Ishikawa (cell line): ENCODE results near the gene GATB.

Experiments used
- CEBPB ChIP-seq: IDR thresholded peaks from 2 replicates; pipeline ENCODE4 v1.6.1; 2012
- CREB1 ChIP-seq: IDR thresholded peaks from 2 replicates; pipeline ENCODE4 v1.6.1; 2012; ENCODE audit warnings: low read depth
- EGR1 ChIP-seq: IDR thresholded peaks from 2 replicates; pipeline ENCODE4 v1.6.1; 2012
- EP300 ChIP-seq: IDR thresholded peaks from 2 replicates; pipeline ENCODE4 v1.6.1; 2012; ENCODE audit warnings: borderline replicate concordance
- FOXM1 ChIP-seq: IDR thresholded peaks from 2 replicates; pipeline ENCODE4 v1.6.1; 2012; ENCODE audit warnings: low read depth, borderline replicate concordance
- NFIC ChIP-seq: IDR thresholded peaks from 2 replicates; pipeline ENCODE4 v1.6.1; 2012
- RAD21 ChIP-seq: IDR thresholded peaks from 2 replicates; pipeline ENCODE4 v1.6.1; 2012; ENCODE audit warnings: low read depth
- TAF1 ChIP-seq: IDR thresholded peaks from 2 replicates; pipeline ENCODE4 v1.6.1; 2012; ENCODE audit warnings: low read depth, mild to moderate bottlenecking
- TCF12 ChIP-seq: IDR thresholded peaks from 2 replicates; pipeline ENCODE4 v1.6.1; 2012; ENCODE audit warnings: low read depth
- TEAD4 ChIP-seq: IDR thresholded peaks from 2 replicates; pipeline ENCODE4 v1.6.1; 2012
- YY1 ChIP-seq: IDR thresholded peaks from 2 replicates; pipeline ENCODE4 v1.6.1; 2012; ENCODE audit warnings: low read depth
- ZBTB7A ChIP-seq: IDR thresholded peaks from 2 replicates; pipeline ENCODE4 v1.6.1; 2012; ENCODE audit warnings: low read depth
- TF ChIP-seq, protein P1 (sequence below): IDR thresholded peaks from 2 replicates; pipeline ENCODE4 v1.6.1; 2012
- TF ChIP-seq, protein P2 (sequence below): IDR thresholded peaks from 2 replicates; pipeline ENCODE4 v1.6.1; 2012
- TF ChIP-seq, protein P3 (sequence below): IDR thresholded peaks from 2 replicates; pipeline ENCODE4 v1.6.1; 2012; ENCODE audit warnings: low read depth, mild to moderate bottlenecking

The GATB gene

DNA sequence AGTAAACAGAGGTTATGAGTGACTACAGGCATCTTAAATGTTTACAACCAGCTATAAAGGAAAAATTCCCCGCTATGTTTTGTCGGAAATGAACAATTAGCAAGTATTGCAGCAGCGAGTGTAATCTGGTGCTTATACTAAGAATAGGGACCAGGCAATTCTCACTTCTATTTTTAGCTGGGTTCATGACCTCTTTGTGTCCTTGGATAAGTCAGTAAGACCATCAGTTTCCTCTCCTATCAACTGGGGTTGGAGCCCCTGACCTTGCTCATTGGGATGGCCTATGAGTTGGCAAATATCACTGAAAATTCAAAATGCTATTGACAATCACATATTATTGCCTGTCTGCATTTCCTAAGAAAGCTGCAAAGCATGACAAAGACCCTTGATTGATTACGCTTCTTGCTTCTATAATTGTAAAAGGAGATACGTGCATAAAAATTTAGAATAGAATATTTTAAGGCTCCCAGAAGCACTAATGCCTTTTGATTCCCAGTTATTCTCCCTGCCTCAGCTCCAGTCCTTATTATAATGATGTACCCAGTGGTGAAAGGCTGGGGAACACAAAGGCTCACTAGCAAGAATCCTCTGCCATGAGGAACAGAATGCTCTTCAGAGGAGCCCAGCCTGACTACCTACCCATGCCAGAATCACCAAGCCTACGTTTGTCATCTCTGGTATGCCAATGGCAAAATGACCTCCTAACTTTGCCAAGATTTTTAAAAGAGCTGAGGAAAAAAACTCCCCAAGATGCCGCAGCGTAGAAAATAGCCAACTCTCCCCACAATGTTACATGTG, 21.9 kb downstream of the GATB start:
- TF ChIP-seq YY1 (no peak), CREB1 (no peak), TAF1 (no peak), CEBPB (no peak)
- TF ChIP-seq, protein P1, sequence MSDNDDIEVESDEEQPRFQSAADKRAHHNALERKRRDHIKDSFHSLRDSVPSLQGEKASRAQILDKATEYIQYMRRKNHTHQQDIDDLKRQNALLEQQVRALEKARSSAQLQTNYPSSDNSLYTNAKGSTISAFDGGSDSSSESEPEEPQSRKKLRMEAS, result no peak

DNA sequence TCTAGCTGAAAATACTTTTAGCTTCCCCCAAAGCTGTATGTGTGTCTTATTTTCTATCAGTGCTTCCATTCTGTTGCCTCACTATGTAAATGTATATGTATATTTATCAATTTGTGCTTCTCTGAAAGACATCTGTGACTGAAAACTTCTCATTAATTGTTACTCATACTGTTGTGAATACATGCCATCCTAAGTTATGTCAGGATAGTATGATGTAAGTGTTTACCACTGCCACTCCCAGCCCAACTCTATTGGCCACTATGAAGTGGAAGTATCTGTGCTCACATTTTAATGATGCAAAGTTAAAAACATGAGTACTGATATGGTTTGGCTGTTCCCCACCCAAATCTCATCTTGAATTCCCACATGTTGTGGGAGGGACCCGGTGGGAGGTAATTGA, 24.4 kb downstream of the GATB start:
- TF ChIP-seq NFIC (no peak), CEBPB (no peak), TEAD4 (no peak), ZBTB7A (no peak)

DNA sequence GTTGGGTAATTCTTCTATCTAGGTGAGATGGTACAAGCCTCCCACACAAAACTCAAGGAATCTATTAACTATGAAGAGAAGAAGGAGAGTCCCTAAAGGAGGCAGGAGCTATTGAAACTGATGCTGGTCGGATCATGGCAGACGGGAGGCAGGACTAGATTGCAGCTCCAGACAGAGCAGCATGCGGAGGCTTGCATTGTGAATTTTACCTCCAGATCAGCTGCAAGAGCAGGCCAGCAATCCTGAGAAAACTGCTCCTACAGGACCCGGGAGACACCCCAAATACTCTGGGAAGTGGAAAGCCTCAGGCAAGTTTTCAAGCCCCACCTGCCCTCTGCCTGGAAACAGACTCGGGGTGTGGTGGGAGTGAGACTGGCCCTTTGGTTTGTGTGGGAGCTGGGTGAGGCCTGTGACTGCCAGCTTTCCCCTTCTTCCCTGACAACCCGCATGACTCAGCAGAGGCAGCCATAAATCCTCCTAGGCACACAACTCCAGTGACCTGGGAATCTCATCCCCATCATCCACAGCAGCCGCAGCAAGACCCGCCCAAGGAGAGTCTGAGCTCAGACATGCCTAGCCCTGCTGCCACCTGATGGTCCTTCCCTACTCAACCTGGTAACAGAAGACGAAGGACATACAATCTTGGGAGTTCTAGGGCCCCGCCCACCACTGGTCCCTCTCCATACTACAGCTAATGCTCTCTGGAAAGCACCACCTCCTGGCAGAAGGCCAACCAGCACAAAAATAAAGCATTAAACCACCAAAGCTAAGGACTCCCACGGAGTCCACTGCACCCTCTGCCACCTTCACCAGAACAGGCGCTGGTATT, 30.9 kb downstream of the GATB start:
- TF ChIP-seq, protein P1, result no peak
- TF ChIP-seq CREB1 (no peak), FOXM1 (no peak), ZBTB7A (no peak), TAF1 (no peak), CEBPB (no peak), EGR1 (no peak), RAD21 (no peak), TEAD4 (no peak), YY1 (no peak), EP300 (no peak), NFIC (no peak), TCF12 (no peak)
- TF ChIP-seq, protein P2, sequence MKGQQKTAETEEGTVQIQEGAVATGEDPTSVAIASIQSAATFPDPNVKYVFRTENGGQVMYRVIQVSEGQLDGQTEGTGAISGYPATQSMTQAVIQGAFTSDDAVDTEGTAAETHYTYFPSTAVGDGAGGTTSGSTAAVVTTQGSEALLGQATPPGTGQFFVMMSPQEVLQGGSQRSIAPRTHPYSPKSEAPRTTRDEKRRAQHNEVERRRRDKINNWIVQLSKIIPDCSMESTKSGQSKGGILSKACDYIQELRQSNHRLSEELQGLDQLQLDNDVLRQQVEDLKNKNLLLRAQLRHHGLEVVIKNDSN, result no peak
- TF ChIP-seq, protein P3, sequence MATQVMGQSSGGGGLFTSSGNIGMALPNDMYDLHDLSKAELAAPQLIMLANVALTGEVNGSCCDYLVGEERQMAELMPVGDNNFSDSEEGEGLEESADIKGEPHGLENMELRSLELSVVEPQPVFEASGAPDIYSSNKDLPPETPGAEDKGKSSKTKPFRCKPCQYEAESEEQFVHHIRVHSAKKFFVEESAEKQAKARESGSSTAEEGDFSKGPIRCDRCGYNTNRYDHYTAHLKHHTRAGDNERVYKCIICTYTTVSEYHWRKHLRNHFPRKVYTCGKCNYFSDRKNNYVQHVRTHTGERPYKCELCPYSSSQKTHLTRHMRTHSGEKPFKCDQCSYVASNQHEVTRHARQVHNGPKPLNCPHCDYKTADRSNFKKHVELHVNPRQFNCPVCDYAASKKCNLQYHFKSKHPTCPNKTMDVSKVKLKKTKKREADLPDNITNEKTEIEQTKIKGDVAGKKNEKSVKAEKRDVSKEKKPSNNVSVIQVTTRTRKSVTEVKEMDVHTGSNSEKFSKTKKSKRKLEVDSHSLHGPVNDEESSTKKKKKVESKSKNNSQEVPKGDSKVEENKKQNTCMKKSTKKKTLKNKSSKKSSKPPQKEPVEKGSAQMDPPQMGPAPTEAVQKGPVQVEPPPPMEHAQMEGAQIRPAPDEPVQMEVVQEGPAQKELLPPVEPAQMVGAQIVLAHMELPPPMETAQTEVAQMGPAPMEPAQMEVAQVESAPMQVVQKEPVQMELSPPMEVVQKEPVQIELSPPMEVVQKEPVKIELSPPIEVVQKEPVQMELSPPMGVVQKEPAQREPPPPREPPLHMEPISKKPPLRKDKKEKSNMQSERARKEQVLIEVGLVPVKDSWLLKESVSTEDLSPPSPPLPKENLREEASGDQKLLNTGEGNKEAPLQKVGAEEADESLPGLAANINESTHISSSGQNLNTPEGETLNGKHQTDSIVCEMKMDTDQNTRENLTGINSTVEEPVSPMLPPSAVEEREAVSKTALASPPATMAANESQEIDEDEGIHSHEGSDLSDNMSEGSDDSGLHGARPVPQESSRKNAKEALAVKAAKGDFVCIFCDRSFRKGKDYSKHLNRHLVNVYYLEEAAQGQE, result no peak

DNA sequence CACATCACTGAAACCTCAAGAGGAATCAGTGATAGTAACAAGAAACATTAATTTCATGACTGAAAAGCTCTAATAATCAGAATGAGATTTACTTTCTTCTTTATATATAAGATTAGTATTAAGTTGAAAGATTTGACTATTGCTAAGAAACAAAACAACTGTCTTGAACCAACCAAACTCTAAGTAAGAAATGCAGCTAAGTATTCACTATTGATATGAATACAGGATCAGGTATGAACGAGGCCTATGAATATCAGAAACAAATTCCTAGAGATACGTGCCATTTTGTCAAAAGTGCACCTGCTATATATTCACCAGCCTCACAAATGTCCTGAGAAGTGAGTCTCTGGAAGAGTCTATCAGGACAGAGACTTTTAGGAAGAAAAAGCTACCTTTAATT, 32.1 kb downstream of the GATB start:
- TF ChIP-seq, protein P1, result no peak
- TF ChIP-seq EGR1, result no peak
- TF ChIP-seq YY1, result no peak
- TF ChIP-seq, protein P2, result no peak
- TF ChIP-seq EP300, result no peak
- TF ChIP-seq TEAD4, result no peak
- TF ChIP-seq CEBPB, result no peak
- TF ChIP-seq, protein P3, result no peak

DNA sequence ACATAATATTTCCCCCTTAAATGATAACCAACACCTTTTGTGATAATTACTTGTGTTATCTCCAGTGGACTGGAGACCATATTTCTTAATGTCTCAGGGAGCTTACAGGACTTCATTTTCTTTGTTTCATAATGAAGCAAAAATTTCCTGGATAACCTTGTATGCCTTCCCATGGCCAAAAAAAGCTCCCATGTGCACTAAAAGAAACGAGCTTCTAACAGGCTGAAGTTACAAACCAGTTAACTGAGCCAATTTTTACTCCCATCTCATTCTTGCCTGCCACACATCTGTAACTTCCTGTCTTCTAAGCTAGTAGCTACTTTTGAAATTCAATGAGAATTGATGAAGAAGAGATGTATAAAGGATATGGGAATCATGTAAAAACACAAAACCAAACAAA, 32.8 kb downstream of the GATB start:
- no peak for TF ChIP-seq TCF12

DNA sequence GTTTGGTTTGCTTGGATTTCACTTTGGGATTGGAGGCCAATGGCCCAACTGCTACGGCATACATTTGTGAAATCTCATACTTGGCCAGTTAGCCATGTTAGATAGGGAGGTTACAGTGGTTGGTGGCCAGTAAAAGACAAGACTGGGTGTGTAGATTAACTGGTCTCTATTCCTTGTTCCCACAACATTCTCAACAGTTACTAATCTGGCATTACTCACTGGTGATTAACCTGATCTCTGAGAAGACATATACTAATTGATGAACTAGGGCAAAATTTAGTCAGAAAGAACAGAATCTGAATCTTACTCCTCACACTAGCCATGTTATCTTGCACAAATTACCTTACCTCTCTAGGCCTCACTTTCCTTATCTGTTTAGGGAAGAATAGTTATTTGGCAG, 33.4 kb downstream of the GATB start:
- TF ChIP-seq EGR1, result no peak
- TF ChIP-seq NFIC, result no peak
- TF ChIP-seq, protein P3, result no peak
- no peak for TF ChIP-seq TEAD4
- TF ChIP-seq, protein P2, result no peak
- no peak for TF ChIP-seq TCF12
- TF ChIP-seq FOXM1, result no peak
- no peak for TF ChIP-seq CEBPB
- TF ChIP-seq, protein P1, result no peak
- no peak for TF ChIP-seq YY1
- TF ChIP-seq RAD21, result no peak
- TF ChIP-seq TAF1, result no peak
- no peak for TF ChIP-seq CREB1
- TF ChIP-seq EP300, result no peak
- no peak for TF ChIP-seq ZBTB7A
